Endothelial cell of umbilical vein (primary cell): ENCODE data around the gene TDRD9. TPM values are rescaled to one million over a fixed set of nuclear protein-coding genes. Genes with fewer than 3 reads are reported as not detected.

Experiments
- BruUV-seq: library from RNA; stranded (reverse); fragments of 400-500 nt; replicated peaks from 2 replicates; lab custom pipeline; 2021; lab: Mats Ljungman, UMichigan
- CTCF ChIA-PET: fragments of 300-600, 350-600 bp; sonication (Branson Sonifier 250); formaldehyde crosslinking; loops from one replicate; lab custom pipeline; 2021; ENCODE audit warnings: antibody characterized with exemption, inconsistent platforms; lab: Charles Lee
- POLR2A ChIA-PET: fragments of 300-600, 350-600 bp; sonication (Branson Sonifier 250); formaldehyde crosslinking; loops from one replicate; lab custom pipeline; 2021; ENCODE audit warnings: antibody characterized with exemption, inconsistent platforms; lab: Charles Lee
- DNase-seq: peaks from one replicate; pipeline ENCODE4 v3.0.0-alpha.2; 2011; ENCODE audit warnings: low read depth, low spot score
- FAIRE-seq: peaks from 2 replicates; lab custom pipeline; 2011; peaks lifted over from hg19 to GRCh38; lab: Jason Lieb, UNC
- H2AFZ ChIP-seq: 2 replicates; pipeline ENCODE4 v1.6.0; 2012; ENCODE audit warnings: low read depth, low read length, control low read depth, inconsistent platforms
- H3K27ac ChIP-seq: 2 replicates; pipeline ENCODE4 v1.5.1; 2011; ENCODE audit warnings: low read depth, mild to moderate bottlenecking, control low read depth, low read length, moderate library complexity; ENCODE audit not compliant: insufficient read depth
- H3K27me3 ChIP-seq, 2 experiments: 2 replicates each; pipeline versions ENCODE4 v1.6.0 to v1.6.1; 2011; ENCODE audit warnings: low read length in 2 of 2, mixed read lengths in 1 of 2; ENCODE audit not compliant: control insufficient read depth in 2 of 2, insufficient read depth in 2 of 2
- H3K36me3 ChIP-seq, 2 experiments: 2 replicates in 1 of 2; 3 replicates in 1 of 2; pipeline ENCODE4 v1.5.1; 2011; ENCODE audit warnings: low read length in 2 of 2, mild to moderate bottlenecking in 1 of 2, moderate library complexity in 1 of 2; ENCODE audit not compliant: control insufficient read depth in 2 of 2, insufficient read depth in 2 of 2; ENCODE audit errors: extremely low read depth in 1 of 2
- H3K4me1 ChIP-seq: 3 replicates; pipeline ENCODE4 v1.5.1; 2011; ENCODE audit warnings: mild to moderate bottlenecking, low read length; ENCODE audit not compliant: control insufficient read depth, insufficient read depth; ENCODE audit errors: extremely low read depth
- H3K4me2 ChIP-seq: 2 replicates; pipeline ENCODE4 v1.6.1; 2011; ENCODE audit warnings: low read length, control low read depth, mixed read lengths; ENCODE audit not compliant: insufficient read depth
- H3K4me3 ChIP-seq, 3 experiments: fragments of 200-600 bp in 1 of 3; sonication (generic), shearing (Covaris generic) in 1 of 3; replicated peaks in 1 of 3; 2 replicates each; pipeline ENCODE4 v1.5.1; 2011 to 2016; ENCODE audit warnings: control low read depth in 3 of 3, low read length in 3 of 3, mild to moderate bottlenecking in 2 of 3, inconsistent platforms in 1 of 3, low read depth in 1 of 3, moderate library complexity in 1 of 3; ENCODE audit not compliant: insufficient read depth in 1 of 3
- H3K79me2 ChIP-seq: 2 replicates; pipeline ENCODE4 v1.6.0; 2012; ENCODE audit warnings: low read length, inconsistent platforms; ENCODE audit not compliant: control insufficient read depth, insufficient read depth
- H3K9ac ChIP-seq: replicated peaks from 2 replicates; pipeline ENCODE3; 2011; ENCODE audit warnings: low read length, control low read depth; ENCODE audit not compliant: insufficient read depth; ENCODE audit errors: extremely low read depth
- H3K9me1 ChIP-seq: replicated peaks from 3 replicates; pipeline ENCODE4 v1.6.0; 2011; ENCODE audit warnings: mild to moderate bottlenecking, low read length; ENCODE audit not compliant: control insufficient read depth, insufficient read depth; ENCODE audit errors: extremely low read depth
- H3K9me3 ChIP-seq: replicated peaks from 2 replicates; pipeline ENCODE4 v1.5.1; 2012; ENCODE audit warnings: low read length, inconsistent platforms; ENCODE audit not compliant: control insufficient read depth, insufficient read depth
- H4K20me1 ChIP-seq: replicated peaks from 2 replicates; pipeline ENCODE3; 2011; ENCODE audit warnings: mild to moderate bottlenecking, low read length; ENCODE audit not compliant: control insufficient read depth, insufficient read depth; ENCODE audit errors: extremely low read depth
- CTCF ChIP-seq, 2 donors: IDR thresholded peaks; 1 replicate in 1 of 2; 2 replicates in 1 of 2; pipeline ENCODE4 v1.5.1; 2011; ENCODE audit warnings: low read length in 2 of 2, mild to moderate bottlenecking in 2 of 2, moderate library complexity in 2 of 2, control low read depth in 1 of 2, inconsistent platforms in 1 of 2, low read depth in 1 of 2; ENCODE audit not compliant: insufficient read depth in 1 of 2; ENCODE audit errors: extremely low read depth in 1 of 2
- EZH2 ChIP-seq: IDR thresholded peaks from 2 replicates; pipeline ENCODE4 v1.6.1; 2012; ENCODE audit warnings: borderline replicate concordance, low read depth, mild to moderate bottlenecking, moderate library complexity, low read length, inconsistent platforms; ENCODE audit not compliant: severe bottlenecking
- FOS ChIP-seq: IDR thresholded peaks from 2 replicates; pipeline ENCODE4 v1.6.1; 2011; ENCODE audit warnings: mild to moderate bottlenecking, low read length, moderate library complexity, borderline replicate concordance; ENCODE audit not compliant: insufficient read depth
- GATA2 ChIP-seq: IDR thresholded peaks from 2 replicates; pipeline ENCODE4 v1.7.0; 2011; ENCODE audit warnings: low read depth, mild to moderate bottlenecking, moderate library complexity, mixed read lengths, low read length; ENCODE audit not compliant: insufficient read length, insufficient read depth
- JUN ChIP-seq: IDR thresholded peaks from 2 replicates; pipeline ENCODE4 v1.6.1; 2011; ENCODE audit warnings: borderline replicate concordance, low read depth; ENCODE audit not compliant: insufficient read length, insufficient read depth
- MAX ChIP-seq: IDR thresholded peaks from 2 replicates; pipeline ENCODE4 v1.6.1; 2011; ENCODE audit not compliant: insufficient read depth, insufficient read length
- MYC ChIP-seq: IDR thresholded peaks from one replicate; pipeline ENCODE4 v1.6.1; 2011; ENCODE audit warnings: mild to moderate bottlenecking, low read depth, low read length
- POLR2A ChIP-seq: IDR thresholded peaks from 2 replicates; pipeline ENCODE4 v1.6.1; 2012; ENCODE audit warnings: low read depth, mild to moderate bottlenecking, control low read depth, low read length
- POLR2AphosphoS5 ChIP-seq: IDR thresholded peaks from 2 replicates; pipeline ENCODE4 v1.6.1; 2012; ENCODE audit warnings: low read depth, mild to moderate bottlenecking, control low read depth, low read length, moderate library complexity; ENCODE audit not compliant: insufficient read depth
- dilution Hi-C: fragments of 300-500 bp; cut with MboI; formaldehyde crosslinking; loops from one replicate; pipeline ENCODE4 v1.15.0; 2019; ENCODE audit warnings: low sequenced_read_pairs; ENCODE audit not compliant: extremely low pct_ligation_motif_present
- intact Hi-C: fragments of 100-400 bp; cut with micrococcal nuclease; formaldehyde crosslinking; loops from one replicate; pipeline ENCODE4 v1.10.0; 2022
- polyA plus RNA-seq, 4 experiments: library from polyadenylated mRNA; depleted of rRNA in 3 of 4; stranded (reverse) in 3 of 4; unstranded in 1 of 4; fragments of >200 nt; gene quantifications; 2 replicates each; pipeline versions ENCODE4 v1.2.1 to v1.2.3, GENCODE V29; 2011 to 2012; ENCODE audit warnings: missing spikeins in 1 of 4
- total RNA-seq: library from RNA; stranded (reverse); gene quantifications from 2 replicates; pipeline ENCODE4 v1.2.3, GENCODE V29; 2021

The TDRD9 gene
- total and polyA plus RNA-seq, 2 donors (not counting 3 experiments of a cell fraction or from before 2014, with no cell fraction given), result 0.52 to 1.4 TPM

- Histone ChIP-seq H3K4me3 (no peak overlapping the region), H3K4me1 (no peaks in the 10 kb centered on the region), H3K9me1 (no peaks in the 10 kb centered on the region), H3K9me3 (no peaks in the 10 kb centered on the region), H3K27me3 (peaks cover 0 to under 1% of the 10 kb centered on the region in 2 experiments), H4K20me1 (no peaks in the 10 kb centered on the region), H3K4me2 (no peak overlapping the region), H3K79me2 (no peaks in the 10 kb centered on the region), H2AFZ (no peak overlapping the region), H3K9ac (no peak overlapping the region), H3K36me3 (no peaks in the 10 kb centered on the region), H3K27ac (no peak overlapping the region)
- dilution Hi-C loops (no loop called here), intact Hi-C loops (no loop called here)
- ChIA-PET CTCF (no interaction called here), POLR2A (no interaction called here)
- FAIRE-seq (no peak), DNase-seq (no peak)
- BruUV-seq, result no TSS peak
- TF ChIP-seq MAX (no peak), EZH2 (no peak), CTCF (IDR thresholded peaks at IDR 0.05; ENCODE audit: extremely low read depth in 1 of 2, insufficient read depth in 1 of 2, low read depth in 1 of 2, low read length in 2 of 2) (no peak), JUN (no peak), FOS (no peak)
These were observed 138.0 kb downstream of the TDRD9 start for GRCh38 chr14:104066279-104066678.

GRCh38 chr14:104066719-104067295 lies 138.6 kb downstream of the TDRD9 start:
- ChIA-PET CTCF (no interaction called here), POLR2A (no interaction called here)
- Histone ChIP-seq H3K4me1 (no peaks in the 10 kb centered on the region), H2AFZ (no peak overlapping the region), H3K79me2 (no peaks in the 10 kb centered on the region), H3K27me3 (no peaks in the 10 kb centered on the region), H3K4me2 (no peak overlapping the region), H3K9me3 (no peaks in the 10 kb centered on the region), H3K27ac (no peak overlapping the region), H3K9me1 (no peaks in the 10 kb centered on the region), H3K4me3 (no peak overlapping the region), H3K9ac (no peak overlapping the region), H3K36me3 (no peaks in the 10 kb centered on the region), H4K20me1 (no peaks in the 10 kb centered on the region)
- BruUV-seq, result no TSS peak
- dilution Hi-C loops (no loop called here), intact Hi-C loops (no loop called here)
- TF ChIP-seq CTCF (IDR thresholded peaks at IDR 0.05; ENCODE audit: extremely low read depth in 1 of 2, insufficient read depth in 1 of 2, low read depth in 1 of 2, low read length in 2 of 2) (no peak), JUN (no peak), MYC (no peak), GATA2 (no peak), POLR2A (no peak), POLR2AphosphoS5 (no peak), FOS (no peak), MAX (no peak), EZH2 (no peak)
- no peak for FAIRE-seq
- DNase-seq, result no peak
